ENCODE data around the gene SHB.
A peak's percentile ranks its signal among the peaks of the same experiment; 100 is the strongest.

The SHB gene

GRCh38 chr9:38003946-38004808 lies 64.8 kb downstream of the SHB start:
- DNase-seq, result no peak

DNA sequence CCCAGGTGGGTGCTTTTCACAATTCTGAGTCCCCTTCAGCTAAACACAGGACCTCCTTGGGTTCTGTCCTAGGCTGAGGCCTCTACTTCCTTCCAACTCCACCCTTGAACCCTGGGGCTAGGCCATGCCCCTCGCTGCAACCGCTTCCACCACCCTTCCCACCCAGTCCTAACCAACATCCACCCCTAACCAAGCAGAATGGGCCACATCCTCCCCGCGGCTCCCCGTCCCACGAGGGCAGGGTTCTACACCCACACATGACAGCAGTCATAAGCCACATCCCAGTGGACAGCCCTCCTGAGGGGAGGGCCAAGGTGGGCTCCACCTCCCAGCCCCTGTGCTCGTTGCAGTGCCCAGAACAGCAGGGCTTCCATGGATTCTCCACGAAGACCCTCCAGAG lies 65.8 kb downstream of the SHB start:
- no peak for DNase-seq

DNA sequence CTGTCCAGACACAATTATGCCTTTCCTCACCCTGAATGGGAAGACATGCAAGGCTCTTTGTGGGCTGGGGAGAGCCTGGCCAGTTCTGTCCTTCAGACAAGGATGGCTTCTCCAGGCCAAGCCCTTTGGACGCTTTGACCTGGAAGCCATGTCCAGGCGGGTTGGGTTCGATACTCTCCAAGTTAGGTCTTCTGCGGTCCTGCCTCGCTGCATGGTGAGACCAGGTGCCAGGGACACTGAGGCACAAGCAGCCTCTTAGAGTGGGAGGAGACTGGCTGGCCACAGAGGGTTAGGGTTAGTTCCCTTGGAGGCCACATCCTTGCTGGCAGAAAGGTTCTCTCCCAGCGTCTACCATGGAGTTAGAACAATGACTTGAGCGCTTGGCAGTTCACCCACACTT lies 67.6 kb downstream of the SHB start:
- no peak for DNase-seq

DNA sequence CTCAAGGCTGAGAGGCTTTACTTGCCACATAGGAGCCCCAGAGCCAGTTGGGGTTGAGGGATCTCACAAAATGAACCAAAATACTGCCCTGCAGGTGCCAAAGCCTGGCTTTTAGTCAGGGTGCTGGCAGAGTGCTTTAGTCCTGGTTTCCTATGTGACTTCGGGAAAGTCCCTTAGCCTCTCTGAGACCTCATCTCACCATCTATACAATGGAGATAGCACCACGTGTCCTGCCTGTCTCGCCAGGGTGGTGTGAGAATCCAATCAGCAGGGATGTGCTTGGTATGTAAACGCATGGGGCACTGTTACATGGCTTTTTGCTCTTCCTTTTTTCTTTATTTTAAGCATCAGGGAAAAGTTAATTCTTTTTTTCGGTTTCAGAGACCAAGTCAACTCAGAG lies 68.3 kb downstream of the SHB start:
- DNase-seq, result no peak

- no peak for DNase-seq
Observed at GRCh38 chr9:38000332-38000731, 68.7 kb downstream of the SHB start.

DNA sequence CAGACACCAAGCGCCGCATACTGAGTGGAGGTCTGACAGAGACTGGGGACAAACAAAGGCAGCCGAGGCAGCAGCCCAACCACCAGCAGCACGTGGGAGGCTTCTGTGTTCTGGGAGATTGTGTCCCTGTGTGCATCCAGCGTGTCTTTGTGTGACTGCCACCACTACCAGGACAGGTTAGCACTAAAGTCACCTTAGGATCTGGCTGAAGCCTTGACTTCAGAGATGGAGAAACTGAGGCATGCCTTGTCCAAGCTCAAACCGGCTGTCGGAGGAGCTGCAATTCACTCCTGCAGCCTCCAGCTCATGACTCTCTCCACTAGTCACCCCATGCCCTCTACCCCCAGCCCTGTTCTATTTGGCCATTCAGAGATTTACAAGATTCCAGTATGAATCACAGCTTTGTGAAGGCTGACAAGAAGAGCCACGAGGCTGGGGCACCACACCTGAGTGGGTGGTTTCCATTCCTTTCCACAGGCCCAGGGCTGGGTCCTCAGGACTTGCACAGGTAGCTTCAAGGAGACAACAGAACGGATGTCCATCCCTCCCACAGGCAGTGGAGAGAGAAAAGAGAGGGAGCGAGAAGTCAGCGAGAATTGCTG lies 69.3 kb downstream of the SHB start:
- no peak for DNase-seq

DNA sequence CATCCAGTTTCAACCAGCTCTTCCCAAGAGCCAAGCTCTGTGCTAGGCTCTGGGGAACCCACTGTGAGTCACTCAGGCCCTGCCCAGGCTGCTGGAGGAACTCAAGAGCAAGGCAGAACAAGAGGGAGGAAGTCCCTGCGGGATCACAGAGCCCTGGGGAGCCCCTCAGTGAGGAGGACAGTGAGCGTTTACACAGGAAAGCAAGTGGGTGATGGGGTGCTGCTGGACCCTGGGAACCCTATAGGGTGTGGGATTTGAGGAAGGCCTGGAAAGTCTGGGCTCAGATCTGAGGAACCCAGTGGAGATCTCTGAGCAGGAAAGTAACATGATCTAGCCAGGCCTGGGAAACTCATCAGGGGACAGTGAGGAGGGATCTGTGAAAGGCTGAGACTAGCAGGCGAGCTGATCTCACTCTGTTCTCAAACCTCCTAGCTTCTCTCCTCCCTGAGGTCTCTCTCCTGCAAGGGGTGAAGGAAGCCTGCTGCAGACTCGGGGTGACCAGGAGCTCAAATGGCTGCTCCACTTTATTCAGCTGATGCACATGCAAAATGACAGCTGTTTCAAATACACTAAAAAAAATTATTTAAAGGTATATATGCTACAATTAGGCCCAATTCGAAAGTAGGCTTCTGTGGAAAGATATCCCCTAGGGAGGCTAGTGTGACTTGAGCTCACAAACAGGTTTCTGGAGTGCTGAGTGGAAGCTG lies 70.0 kb downstream of the SHB start:
- DNase-seq, result no peak

DNA sequence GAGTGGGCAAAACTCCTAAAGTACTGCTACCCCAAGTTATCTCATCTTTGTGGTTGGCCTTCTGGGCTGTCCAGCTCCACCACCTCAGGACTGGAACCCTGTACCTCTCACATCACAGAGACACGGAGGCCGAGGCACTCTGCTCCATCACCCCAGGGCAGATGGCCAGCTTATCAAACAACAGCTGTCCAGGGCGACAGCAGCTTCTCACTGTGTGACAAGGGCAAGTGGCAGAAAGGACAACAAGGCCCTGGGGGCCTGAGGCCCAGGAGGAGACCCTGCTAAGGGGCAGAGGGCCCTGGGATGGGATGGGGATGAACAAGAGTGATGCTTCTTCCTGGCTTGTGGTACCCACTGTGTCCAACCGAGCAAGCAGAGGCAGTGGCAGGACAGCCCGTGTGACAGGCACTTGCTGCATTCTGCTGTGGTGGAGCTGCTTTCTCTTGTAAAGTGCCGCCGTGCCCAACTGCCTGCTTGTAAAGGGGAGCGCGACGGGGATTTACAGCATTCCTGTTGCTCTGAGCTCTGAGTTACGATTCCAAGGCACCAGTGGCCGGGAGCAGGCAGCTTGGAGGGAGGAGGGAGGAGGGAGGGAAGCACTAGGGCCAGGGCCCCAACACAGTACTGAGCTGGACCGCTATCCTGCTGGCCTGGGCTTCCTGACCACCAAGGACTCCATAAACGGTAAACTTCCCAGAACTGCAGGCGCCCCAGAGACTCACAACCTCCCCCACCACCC lies 71.2 kb downstream of the SHB start:
- DNase-seq, result no peak

- no peak for DNase-seq
Observed at GRCh38 chr9:37996819-37997217, 72.2 kb downstream of the SHB start.

DNA sequence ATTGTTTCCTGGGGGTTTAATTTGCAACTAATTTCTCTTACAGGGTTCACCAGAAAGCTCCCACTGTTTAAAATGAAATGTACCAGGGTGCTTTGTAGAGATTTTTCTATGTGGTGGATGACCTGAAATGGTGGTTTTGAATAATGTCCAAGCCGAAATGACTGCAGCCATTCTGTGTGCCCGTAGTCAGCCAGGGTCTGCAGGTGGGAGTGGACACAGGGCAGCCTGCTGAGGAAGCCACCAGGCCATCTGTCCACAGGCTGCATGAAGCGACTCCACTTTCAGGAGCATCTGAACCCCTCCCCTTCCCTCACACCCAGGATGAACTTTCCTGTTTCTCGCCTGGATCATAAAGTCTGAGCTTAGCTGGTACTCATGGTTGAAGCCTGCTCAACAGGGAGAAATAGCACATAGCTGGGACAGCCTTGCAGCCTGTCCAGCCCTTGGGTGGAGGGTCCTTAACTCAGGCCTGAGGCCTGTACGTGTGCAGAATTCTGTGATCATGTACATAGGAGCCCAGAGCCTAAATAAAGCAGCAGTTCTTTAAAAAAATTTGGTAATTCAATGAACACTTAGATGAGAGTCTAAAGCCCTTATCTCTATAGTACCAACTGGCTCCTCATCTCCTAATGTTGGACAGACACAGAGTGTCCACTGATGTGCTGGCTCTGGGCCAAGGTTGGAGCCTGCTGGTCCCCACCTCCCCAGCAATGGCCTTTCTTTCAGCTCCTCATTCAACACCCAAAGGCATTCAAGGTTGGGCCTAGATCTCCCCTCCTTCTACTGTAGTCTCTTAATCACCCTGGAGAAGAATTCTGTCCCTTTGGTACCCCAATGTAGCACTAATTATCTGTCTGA lies 72.8 kb downstream of the SHB start:
- no peak for DNase-seq

GRCh38 chr9:37995348-37995737 lies 73.7 kb downstream of the SHB start:
- no peak for DNase-seq

GRCh38 chr9:37994639-37995347 lies 74.2 kb downstream of the SHB start:
- DNase-seq, result peak; percentile 60

DNA sequence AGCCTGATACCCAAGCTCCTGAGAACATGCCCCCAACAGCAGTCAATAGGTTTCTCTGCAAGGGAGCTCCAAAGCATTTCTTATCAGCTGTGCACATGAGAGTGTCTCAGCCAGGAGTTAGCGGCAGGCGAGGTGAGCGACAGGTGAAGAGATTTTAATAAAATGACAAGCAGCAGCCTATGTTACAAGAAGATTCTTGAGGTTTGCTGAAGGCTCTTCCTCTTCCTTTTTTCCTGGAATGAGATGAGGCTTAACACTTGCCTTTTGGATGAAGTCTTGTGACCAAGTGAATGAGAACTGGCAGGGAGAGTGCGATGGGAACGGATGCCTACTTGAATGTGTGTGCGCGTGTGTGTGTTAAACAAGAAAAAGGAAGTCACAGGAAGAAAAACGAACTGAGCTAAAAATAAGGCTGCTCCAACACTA lies 76.1 kb downstream of the SHB start:
- DNase-seq, result no peak

DNA sequence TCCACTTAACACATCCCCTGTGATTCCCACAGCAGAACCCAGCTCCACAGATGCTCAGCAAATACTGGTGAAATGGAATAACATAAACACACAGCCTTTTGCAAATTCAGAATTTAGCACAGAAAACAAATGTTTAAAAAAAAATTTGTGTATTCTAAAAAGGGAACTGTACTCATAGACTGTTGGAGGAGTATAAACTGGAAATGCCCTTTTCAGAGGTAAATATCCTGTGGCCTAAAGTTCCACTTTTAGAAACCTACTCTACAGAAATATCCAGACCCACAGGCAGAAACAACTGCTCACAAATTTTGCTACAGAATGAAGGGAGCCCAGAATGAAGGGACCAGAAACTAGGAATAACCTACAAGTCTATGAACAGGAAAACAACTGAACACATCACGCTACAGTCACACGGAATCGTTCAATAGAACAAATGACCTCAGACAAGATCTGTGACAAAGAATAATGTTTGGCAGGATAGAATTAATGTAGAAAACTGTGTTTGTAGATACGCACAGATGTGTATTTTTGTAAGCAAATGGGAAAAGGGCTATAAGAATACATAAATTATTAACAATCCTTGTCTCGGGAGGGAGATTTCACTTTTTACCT lies 78.5 kb downstream of the SHB start:
- no peak for DNase-seq

- no peak for DNase-seq
Observed at GRCh38 chr9:37989701-37990100, 79.3 kb downstream of the SHB start.

GRCh38 chr9:37988602-37989001 lies 80.4 kb downstream of the SHB start:
- DNase-seq, result no peak

- no peak for DNase-seq
Observed at GRCh38 chr9:37988041-37988440, 81.0 kb downstream of the SHB start.

- no peak for DNase-seq
Observed at GRCh38 chr9:37987467-37987981, 81.5 kb downstream of the SHB start.

- DNase-seq, result no peak
Observed at GRCh38 chr9:37986771-37987258, 82.2 kb downstream of the SHB start.

GRCh38 chr9:37986001-37986400 lies 83.0 kb downstream of the SHB start:
- no peak for DNase-seq

All from stimulated activated CD4-positive, alpha-beta T cell treated with anti-CD3 and anti-CD28 coated beads, Interleukin-15, amount 100 ng/mL, for 24 hours (primary cell).